ENCODE results near the gene RAMACL. TPM values are rescaled to one million over a fixed set of nuclear protein-coding genes. Genes with fewer than 3 reads are reported as not detected.

The RAMACL gene
- total and polyA plus RNA-seq, 2 of the 13 experiments (the other 11 are each of a cell fraction or from before 2014, with no cell fraction given): 0.09 to 0.29 TPM

GRCh38 chr6:166605752-166606151 is 19.3 kb upstream of the RAMACL start:
- CTCF ChIA-PET (ENCODE audit: low intra/inter-chr PET ratio, low total read pairs): no interaction called here
- intact Hi-C loops (cut with micrococcal nuclease; ENCODE audit: unreplicated experiment) (no loop called here), in situ Hi-C loops (cut with HindIII; ENCODE audit: extremely low pct_ligation_motif_present, low pct_unique_long_range_greater_than_20kb) (no loop called here)
- POLR2A ChIA-PET: no interaction called here
- no peaks in the 10 kb centered on the region for H3K9me3 ChIP-seq (ENCODE audit: low read length)
- no peaks in the 10 kb centered on the region for H4K20me1 ChIP-seq (ENCODE audit: insufficient read depth, low read length)
- no peaks in the 10 kb centered on the region for H3K79me2 ChIP-seq (ENCODE audit: insufficient read depth, low read length)
- no TSS peak for BruUV-seq (replicated peaks)
- no peak for TF ChIP-seq ZNF142 (CRISPR knock-in tag; IDR thresholded peaks at IDR 0.05)
- WGBS (ENCODE audit: low lambda C conversion rate): 18% methylated on average over 6 of the region's 6 CpGs
- H3K4me1 ChIP-seq (ENCODE audit: insufficient read depth, low read length): no peaks in the 10 kb centered on the region
- H3K9ac ChIP-seq (ENCODE audit: insufficient read depth, low read depth, low read length): no peak overlapping the region
- H3K4me2 ChIP-seq (ENCODE audit: low read depth, low read length): no peak overlapping the region
- no peak overlapping the region for H2AFZ ChIP-seq (ENCODE audit: low read length)
- no peak for ATAC-seq
- H3K4me3 ChIP-seq (replicated peaks in 1 of 3; ENCODE audit: insufficient read depth in 1 of 3, low read depth in 2 of 3, low read length in 3 of 3): no peak overlapping the region
- H3K36me3 ChIP-seq (replicated peaks in 1 of 2; ENCODE audit: control insufficient read depth in 1 of 2, insufficient read depth in 2 of 2, low read length in 2 of 2): no peaks in the 10 kb centered on the region
- peaks cover 0 to 45% of the 10 kb centered on the region in 2 experiments; a peak in 4 of 5 replicates for H3K27me3 ChIP-seq (ENCODE audit: control insufficient read depth in 1 of 2, insufficient read depth in 2 of 2, low read length in 2 of 2)
- FAIRE-seq: no peak
- H3K27ac ChIP-seq (ENCODE audit: extremely low read length, insufficient read depth, low read length): no peak overlapping the region
- DNase-seq (ENCODE audit: low spot score): no peak

GRCh38 chr6:166604911-166605310 is 18.4 kb upstream of the RAMACL start:
- no peak overlapping the region for H3K4me2 ChIP-seq (ENCODE audit: low read depth, low read length)
- no peaks in the 10 kb centered on the region for H3K4me1 ChIP-seq (ENCODE audit: insufficient read depth, low read length)
- no TSS peak for BruUV-seq (replicated peaks)
- no peaks in the 10 kb centered on the region for H3K9me3 ChIP-seq (ENCODE audit: low read length)
- in situ Hi-C loops (cut with HindIII; ENCODE audit: extremely low pct_ligation_motif_present, low pct_unique_long_range_greater_than_20kb) (no loop called here), intact Hi-C loops (cut with micrococcal nuclease; ENCODE audit: unreplicated experiment) (no loop called here)
- CTCF ChIA-PET (ENCODE audit: low intra/inter-chr PET ratio, low total read pairs): no interaction called here
- FAIRE-seq (no peak), ATAC-seq (no peak), DNase-seq (ENCODE audit: low spot score) (no peak)
- WGBS (ENCODE audit: low lambda C conversion rate): 12% methylated on average over 6 of the region's 6 CpGs
- no peaks in the 10 kb centered on the region for H4K20me1 ChIP-seq (ENCODE audit: insufficient read depth, low read length)
- POLR2A ChIA-PET: no interaction called here
- H3K27ac ChIP-seq (ENCODE audit: extremely low read length, insufficient read depth, low read length): no peak overlapping the region
- H3K9ac ChIP-seq (ENCODE audit: insufficient read depth, low read depth, low read length): no peak overlapping the region
- H2AFZ ChIP-seq (ENCODE audit: low read length): no peak overlapping the region
- no peaks in the 10 kb centered on the region for H3K79me2 ChIP-seq (ENCODE audit: insufficient read depth, low read length)
- no peaks in the 10 kb centered on the region for H3K36me3 ChIP-seq (replicated peaks in 1 of 2; ENCODE audit: control insufficient read depth in 1 of 2, insufficient read depth in 2 of 2, low read length in 2 of 2)
- H3K27me3 ChIP-seq (ENCODE audit: control insufficient read depth in 1 of 2, insufficient read depth in 2 of 2, low read length in 2 of 2): peaks cover 0 to 42% of the 10 kb centered on the region in 2 experiments; a peak in 4 of 5 replicates
- no peak overlapping the region for H3K4me3 ChIP-seq (replicated peaks in 1 of 3; ENCODE audit: insufficient read depth in 1 of 3, low read depth in 2 of 3, low read length in 3 of 3)
- TF ChIP-seq ZNF296 (CRISPR knock-in tag; conservative IDR thresholded peaks at IDR 0.05): no peak
- no peak for TF ChIP-seq ZNF740 (CRISPR knock-in tag; IDR thresholded peaks at IDR 0.05)
- TF ChIP-seq MEIS1 (CRISPR knock-in tag; IDR thresholded peaks at IDR 0.05; ENCODE audit: borderline replicate concordance): no peak
- TF ChIP-seq CC2D1A (CRISPR knock-in tag; IDR thresholded peaks at IDR 0.05): no peak
- TF ChIP-seq ZNF839 (CRISPR knock-in tag; IDR thresholded peaks at IDR 0.05; ENCODE audit: borderline replicate concordance): no peak
- TF ChIP-seq MNT (IDR thresholded peaks at IDR 0.05): no peak
- TF ChIP-seq ZNF256 (CRISPR knock-in tag; conservative IDR thresholded peaks at IDR 0.05): no peak

Measured in HepG2 (cell line).